Muscle layer of colon (tissue), 2 donors: Measurements from ENCODE around the gene BBS9.

ENCODE experiments used
- H3K27ac ChIP-seq: one replicate; pipeline ENCODE4 v1.7.0; 2013; ENCODE audit warnings: low read depth, mild to moderate bottlenecking, low read length, moderate library complexity
- H3K27me3 ChIP-seq, 2 donors: one replicate each; pipeline ENCODE4 v1.7.0; 2013; ENCODE audit warnings: low read length in 2 of 2, mild to moderate bottlenecking in 2 of 2; ENCODE audit not compliant: insufficient read depth in 2 of 2, control insufficient read depth in 1 of 2
- H3K36me3 ChIP-seq: one replicate; pipeline ENCODE4 v1.7.0; 2013; ENCODE audit warnings: mild to moderate bottlenecking, low read length; ENCODE audit not compliant: insufficient read depth
- H3K4me1 ChIP-seq: one replicate; pipeline ENCODE4 v1.7.0; 2013; ENCODE audit warnings: mild to moderate bottlenecking, low read length; ENCODE audit not compliant: insufficient read depth
- H3K4me3 ChIP-seq, 2 donors: one replicate each; pipeline ENCODE4 v1.7.0; 2013; ENCODE audit warnings: low read length in 2 of 2, low read depth in 1 of 2, mild to moderate bottlenecking in 1 of 2, moderate library complexity in 1 of 2
- H3K9ac ChIP-seq: one replicate; pipeline ENCODE4 v1.7.0; 2013; ENCODE audit warnings: low read length
- H3K9me3 ChIP-seq: one replicate; pipeline ENCODE4 v1.7.0; 2013; ENCODE audit warnings: mild to moderate bottlenecking, low read length
- donor health status: abdominal sarcoma.
- donor health status: Adenocarcinoma of cecum.

BBS9 gene

DNA sequence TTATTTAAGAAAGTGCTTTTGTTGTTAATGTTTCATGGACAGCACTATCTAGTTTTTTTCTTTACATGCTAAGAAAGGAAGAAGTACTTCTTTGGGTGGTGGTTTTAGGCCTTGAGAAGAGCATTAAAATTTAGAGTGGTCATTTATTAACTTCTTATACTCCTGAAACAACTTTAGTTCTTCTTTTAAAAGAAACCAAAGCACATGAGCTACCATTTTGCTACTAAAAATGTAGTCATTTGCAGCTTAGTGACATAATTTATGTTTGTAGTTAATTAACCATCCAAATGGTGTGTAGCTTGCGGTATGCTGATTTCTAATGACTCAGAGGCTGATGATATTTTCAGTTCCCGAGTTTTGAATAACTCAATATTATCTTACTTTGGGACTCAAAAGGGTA is 207.5 kb downstream of the BBS9 start:
- Histone ChIP-seq H3K9me3 (no peaks in the 10 kb centered on the region), H3K27me3 (no peaks in the 10 kb centered on the region), H3K9ac (no peak overlapping the region), H3K4me3 (no peak overlapping the region), H3K27ac (no peak overlapping the region), H3K4me1 (no peaks in the 10 kb centered on the region), H3K36me3 (no peaks in the 10 kb centered on the region)

DNA sequence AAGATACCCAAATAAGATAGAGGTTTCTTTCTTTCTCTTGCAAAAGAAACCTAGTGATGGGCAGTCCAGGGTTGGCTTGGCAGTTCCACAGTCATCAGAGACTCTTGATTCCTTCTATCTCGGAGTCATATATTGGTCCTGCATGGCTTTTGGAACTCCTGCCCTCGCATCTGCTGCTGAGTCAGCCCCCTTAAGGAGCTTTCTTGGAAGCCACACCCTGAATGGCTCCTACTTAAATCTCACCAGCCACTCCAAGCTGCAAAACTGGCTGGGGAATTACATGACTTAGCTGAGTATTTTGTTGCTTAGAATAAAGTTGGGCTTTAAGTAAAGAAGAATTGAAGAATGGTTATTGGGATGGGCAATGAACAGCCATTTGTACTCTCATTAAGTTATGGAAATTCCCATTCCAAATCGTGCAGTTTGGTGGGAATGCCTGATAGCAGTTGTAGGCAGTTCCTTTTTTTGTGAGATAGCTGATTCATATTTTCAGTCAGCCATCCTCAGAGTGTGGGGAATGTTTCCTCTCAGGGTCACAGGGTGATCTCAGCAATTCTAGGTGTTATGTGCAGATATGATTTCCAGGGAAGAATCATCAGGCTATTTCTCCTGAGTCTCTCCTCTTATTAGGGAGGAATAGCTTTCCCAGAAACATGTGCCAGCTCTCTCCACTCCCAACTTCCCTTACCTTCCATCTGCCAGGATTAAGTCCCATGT is 209.9 kb downstream of the BBS9 start:
- no peaks in the 10 kb centered on the region for H3K36me3 ChIP-seq
- H3K27me3 ChIP-seq: no peaks in the 10 kb centered on the region
- H3K27ac ChIP-seq: no peak overlapping the region
- H3K4me1 ChIP-seq: no peaks in the 10 kb centered on the region
- H3K4me3 ChIP-seq: no peak overlapping the region
- H3K9ac ChIP-seq: no peak overlapping the region
- H3K9me3 ChIP-seq: no peaks in the 10 kb centered on the region

DNA sequence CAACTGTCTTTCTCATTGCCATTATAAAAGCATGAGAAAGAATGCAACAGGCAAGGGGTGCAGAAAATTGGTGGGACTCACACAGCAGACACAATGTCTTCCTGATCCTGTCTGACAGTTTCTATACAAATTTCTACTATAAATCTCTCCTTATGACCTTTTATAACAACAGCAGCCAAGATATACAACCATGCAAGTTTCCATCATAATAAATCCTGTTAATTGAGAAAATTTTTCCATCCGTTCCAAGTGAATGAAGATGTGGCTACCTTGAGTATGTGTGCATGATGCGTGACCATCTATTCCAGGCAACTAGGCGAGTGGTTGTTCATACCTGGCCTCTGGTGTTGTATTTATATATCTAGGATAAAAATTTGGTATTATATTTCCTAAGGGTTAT is 216.7 kb downstream of the BBS9 start:
- Histone ChIP-seq H3K9ac (no peak overlapping the region), H3K4me1 (no peaks in the 10 kb centered on the region), H3K27me3 (no peaks in the 10 kb centered on the region), H3K27ac (no peak overlapping the region), H3K36me3 (peaks cover 5% of the 10 kb centered on the region), H3K9me3 (no peaks in the 10 kb centered on the region), H3K4me3 (no peak overlapping the region)

DNA sequence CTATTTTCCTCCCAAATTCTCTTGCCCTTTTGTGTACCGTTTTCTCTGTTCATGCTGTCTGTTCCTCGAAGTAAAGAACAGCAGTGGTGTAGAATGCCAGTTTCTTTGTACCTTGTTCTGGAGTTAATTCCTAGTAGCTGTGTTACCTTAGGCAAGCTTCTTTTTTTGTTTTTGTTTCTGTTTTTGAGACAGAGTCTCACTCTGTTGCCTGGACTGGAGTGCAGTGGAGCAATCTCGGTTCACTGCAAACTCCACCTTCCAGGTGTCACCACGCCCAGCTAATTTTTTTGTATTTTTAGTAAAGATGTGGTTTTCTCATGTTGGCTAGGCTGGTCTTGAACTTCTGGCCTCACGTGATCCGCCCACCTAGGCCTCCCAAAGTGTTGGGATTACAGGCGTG is 221.2 kb downstream of the BBS9 start:
- H3K9ac ChIP-seq: no peak overlapping the region
- H3K4me1 ChIP-seq: no peaks in the 10 kb centered on the region

DNA sequence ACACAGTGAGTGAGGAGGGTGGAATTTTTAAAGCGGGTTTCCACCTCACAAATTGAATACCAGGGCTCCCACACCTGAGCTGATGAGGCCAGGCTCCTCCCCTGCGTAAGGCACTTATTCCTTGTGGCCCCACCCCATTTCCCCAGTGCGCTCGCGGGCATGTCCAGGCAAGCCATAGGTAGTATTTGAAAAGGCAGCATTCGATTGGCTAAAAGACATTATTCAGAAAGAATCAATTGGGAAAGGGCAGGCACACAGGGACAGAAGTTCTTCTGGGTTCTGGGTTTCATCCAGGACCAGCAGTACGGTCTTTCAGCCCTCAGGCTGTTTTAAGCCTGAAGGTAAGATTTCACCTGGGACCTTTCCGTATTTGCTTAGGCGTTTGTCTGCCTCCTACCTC is 222.3 kb downstream of the BBS9 start:
- H3K27ac ChIP-seq: no peak overlapping the region
- peaks cover 5% of the 10 kb centered on the region for H3K36me3 ChIP-seq
- no peak overlapping the region for H3K9ac ChIP-seq
- H3K4me1 ChIP-seq: no peaks in the 10 kb centered on the region
- no peaks in the 10 kb centered on the region for H3K9me3 ChIP-seq
- no peaks in the 10 kb centered on the region for H3K27me3 ChIP-seq
- H3K4me3 ChIP-seq: no peak overlapping the region

More for the DNA sequence above, 221.2 kb downstream of the BBS9 start:
- Histone ChIP-seq H3K27me3 (no peaks in the 10 kb centered on the region), H3K36me3 (peaks cover 5% of the 10 kb centered on the region), H3K4me3 (no peak overlapping the region), H3K9me3 (no peaks in the 10 kb centered on the region), H3K27ac (no peak overlapping the region)

DNA sequence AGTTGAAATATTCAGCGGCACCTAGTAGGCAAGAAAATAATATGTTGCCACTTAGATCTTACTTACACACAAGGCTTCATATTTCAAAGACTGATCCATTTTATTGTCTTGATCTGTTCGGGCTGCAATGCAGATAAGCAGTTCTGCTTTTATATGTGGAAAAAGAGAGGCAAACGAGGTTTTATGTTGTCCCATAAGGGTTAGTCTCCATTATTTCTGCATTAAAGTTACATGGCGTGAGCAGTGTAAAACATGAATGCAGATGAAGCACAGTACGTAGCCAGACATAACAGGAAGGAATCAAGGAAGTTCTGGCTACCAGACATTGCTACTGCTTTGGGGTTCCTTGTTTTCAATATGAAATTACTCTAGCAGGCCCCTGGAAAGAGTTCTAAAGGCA is 224.8 kb downstream of the BBS9 start:
- peaks cover 5% of the 10 kb centered on the region for H3K36me3 ChIP-seq
- no peak overlapping the region for H3K27ac ChIP-seq
- no peaks in the 10 kb centered on the region for H3K9me3 ChIP-seq
- no peak overlapping the region for H3K4me3 ChIP-seq
- H3K27me3 ChIP-seq: no peaks in the 10 kb centered on the region
- H3K4me1 ChIP-seq: no peaks in the 10 kb centered on the region
- no peak overlapping the region for H3K9ac ChIP-seq

DNA sequence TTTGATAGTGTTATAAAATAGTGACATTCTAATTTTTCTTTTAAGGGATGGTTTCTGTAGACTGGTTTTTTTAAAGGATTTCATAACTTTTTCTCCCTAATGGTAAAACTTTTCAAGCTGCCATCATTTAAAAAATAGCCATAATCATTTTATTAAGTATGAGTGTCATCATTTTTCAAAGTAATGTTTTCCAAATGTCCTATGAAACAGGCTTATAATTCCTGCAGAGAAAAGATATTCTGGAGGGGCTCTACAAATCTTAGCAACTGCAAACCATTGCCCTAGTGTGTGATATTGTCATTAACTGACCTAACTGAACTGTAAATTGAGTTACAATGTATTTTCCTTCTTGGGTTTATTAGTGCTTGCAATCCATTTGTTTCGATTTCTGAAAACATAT is 226.0 kb downstream of the BBS9 start:
- H3K9ac ChIP-seq: no peak overlapping the region
- H3K27ac ChIP-seq: no peak overlapping the region
- no peaks in the 10 kb centered on the region for H3K4me1 ChIP-seq
- H3K4me3 ChIP-seq: no peak overlapping the region
- H3K36me3 ChIP-seq: no peaks in the 10 kb centered on the region
- no peaks in the 10 kb centered on the region for H3K27me3 ChIP-seq
- no peaks in the 10 kb centered on the region for H3K9me3 ChIP-seq

DNA sequence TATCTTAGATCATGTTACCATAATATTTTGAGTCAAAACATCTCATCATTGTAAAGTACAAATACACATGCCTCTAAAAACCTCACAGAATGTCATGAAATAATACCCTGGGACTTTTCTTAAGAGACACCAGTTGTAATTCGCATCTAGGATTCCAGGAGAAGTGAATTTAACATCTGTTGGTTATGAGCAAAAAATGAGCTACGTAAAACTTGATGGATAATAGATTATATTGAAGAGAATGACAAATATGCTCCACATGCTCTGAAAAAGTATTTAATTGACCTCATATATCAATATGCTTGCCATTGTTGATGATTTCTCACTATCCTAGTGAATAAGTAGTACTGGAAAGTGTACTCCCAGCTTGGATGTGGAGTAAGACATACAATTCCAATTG is 227.0 kb downstream of the BBS9 start:
- H3K27me3 ChIP-seq: no peaks in the 10 kb centered on the region
- no peaks in the 10 kb centered on the region for H3K4me1 ChIP-seq
- H3K9ac ChIP-seq: no peak overlapping the region
- H3K27ac ChIP-seq: no peak overlapping the region
- no peak overlapping the region for H3K4me3 ChIP-seq
- H3K36me3 ChIP-seq: no peaks in the 10 kb centered on the region
- H3K9me3 ChIP-seq: no peaks in the 10 kb centered on the region

DNA sequence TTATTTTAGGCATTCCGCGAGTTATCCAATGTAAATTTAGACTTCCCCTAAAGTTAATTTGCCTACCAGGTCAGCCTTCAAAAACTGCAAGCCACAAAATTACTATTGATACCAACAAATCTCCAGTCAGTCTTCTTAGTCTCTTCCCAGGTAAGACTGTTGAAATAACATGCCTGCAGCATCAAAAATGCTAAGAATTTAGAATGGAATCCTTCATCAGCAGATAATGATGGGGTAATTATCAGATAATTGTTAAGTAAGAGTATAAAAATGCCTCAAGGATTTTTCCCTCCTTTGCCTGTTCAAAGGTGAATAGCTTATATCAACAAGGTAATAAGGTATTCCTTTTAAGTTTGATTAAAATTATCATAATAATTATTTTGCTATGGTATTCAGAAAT is 228.5 kb downstream of the BBS9 start:
- no peaks in the 10 kb centered on the region for H3K36me3 ChIP-seq
- H3K9ac ChIP-seq: no peak overlapping the region
- H3K4me1 ChIP-seq: no peaks in the 10 kb centered on the region
- H3K9me3 ChIP-seq: no peaks in the 10 kb centered on the region
- H3K27ac ChIP-seq: no peak overlapping the region
- no peaks in the 10 kb centered on the region for H3K27me3 ChIP-seq
- no peak overlapping the region for H3K4me3 ChIP-seq

DNA sequence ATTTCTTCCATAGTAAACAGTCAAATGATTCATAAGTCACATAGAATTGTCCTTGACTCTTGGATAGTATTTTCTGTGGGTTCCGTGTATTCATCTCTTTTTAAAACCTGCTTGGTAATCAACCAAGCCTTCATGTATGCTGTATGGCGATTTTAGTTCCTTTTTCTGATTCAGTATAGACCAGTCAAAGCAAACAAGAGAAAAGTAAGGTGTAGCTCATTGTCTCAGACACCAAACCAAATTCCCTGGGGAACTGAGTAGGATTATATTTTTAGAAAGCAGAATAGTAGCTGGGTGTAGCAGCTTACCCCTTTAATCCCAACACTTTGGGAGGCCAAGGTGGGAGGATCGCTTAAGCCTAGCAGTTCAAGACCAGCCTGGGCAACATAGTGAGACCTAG is 240.5 kb downstream of the BBS9 start:
- no peaks in the 10 kb centered on the region for H3K27me3 ChIP-seq
- H3K4me3 ChIP-seq: no peak overlapping the region
- peaks cover 3% of the 10 kb centered on the region for H3K9me3 ChIP-seq
- H3K4me1 ChIP-seq: no peaks in the 10 kb centered on the region
- no peak overlapping the region for H3K27ac ChIP-seq
- H3K36me3 ChIP-seq: no peaks in the 10 kb centered on the region
- no peak overlapping the region for H3K9ac ChIP-seq

DNA sequence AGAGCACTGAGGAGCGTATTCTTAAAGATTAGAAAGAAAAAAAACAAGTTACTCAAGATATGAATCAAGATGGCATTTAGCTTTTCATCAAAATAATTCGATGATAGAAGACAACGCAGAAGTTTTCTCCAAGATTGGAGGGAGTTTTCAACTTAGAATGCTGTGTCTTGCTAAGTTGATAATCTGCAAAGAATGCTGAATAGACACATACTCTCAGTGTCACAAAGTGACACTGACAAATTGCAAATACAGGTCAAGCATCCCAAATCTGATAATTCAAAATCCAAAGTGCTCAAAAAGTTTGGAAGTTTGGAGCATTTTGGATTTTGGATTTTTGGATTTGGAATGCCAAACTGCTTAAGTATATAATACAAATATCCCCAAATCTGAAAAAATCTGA is 243.8 kb downstream of the BBS9 start:
- Histone ChIP-seq H3K36me3 (no peaks in the 10 kb centered on the region), H3K4me3 (no peak overlapping the region), H3K27ac (no peak overlapping the region), H3K9me3 (no peaks in the 10 kb centered on the region), H3K9ac (no peak overlapping the region), H3K4me1 (no peaks in the 10 kb centered on the region), H3K27me3 (no peaks in the 10 kb centered on the region)

DNA sequence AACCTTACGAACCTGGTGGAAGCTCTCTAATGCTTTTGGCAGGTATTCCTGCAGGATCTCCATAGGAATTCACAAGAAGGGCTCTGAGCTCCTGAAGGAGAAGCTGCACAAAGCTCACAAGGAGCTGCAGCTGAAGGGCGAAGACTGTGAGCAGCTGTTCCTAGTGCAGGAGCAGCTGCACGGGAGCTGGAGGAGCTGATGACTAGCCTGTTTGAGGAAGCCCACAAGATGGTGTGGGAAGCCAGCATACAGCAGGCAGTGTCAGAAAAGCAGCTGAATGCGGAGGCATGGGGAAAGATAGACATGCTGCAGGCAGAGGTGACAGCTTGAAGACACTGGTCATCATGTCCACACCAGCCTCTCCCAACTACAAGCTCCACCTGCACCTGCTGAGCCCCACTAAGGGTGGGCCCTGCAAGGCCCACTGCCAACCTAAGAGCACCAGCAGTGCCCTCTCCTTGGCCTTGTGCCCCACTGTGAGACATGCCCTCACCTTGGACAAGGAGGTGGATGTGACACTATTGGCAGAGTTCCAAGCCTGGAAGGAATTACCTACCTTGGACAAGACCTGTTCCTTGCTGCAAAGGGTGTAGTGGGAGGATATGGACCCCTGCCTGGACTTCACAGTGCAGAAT is 250.6 kb downstream of the BBS9 start:
- no peak overlapping the region for H3K4me3 ChIP-seq
- peaks cover 10% of the 10 kb centered on the region for H3K36me3 ChIP-seq
- no peaks in the 10 kb centered on the region for H3K27me3 ChIP-seq
- no peak overlapping the region for H3K9ac ChIP-seq
- no peaks in the 10 kb centered on the region for H3K4me1 ChIP-seq
- no peak overlapping the region for H3K27ac ChIP-seq
- no peaks in the 10 kb centered on the region for H3K9me3 ChIP-seq
